ENCODE measurements around the gene HOXB6.
A peak's percentile ranks its signal among the peaks of the same experiment; 100 is the strongest.

Gene HOXB6

GRCh38 chr17:48593840-48594537 is 10.8 kb downstream of the HOXB6 start:
- DNase-seq: peak; percentile 98

GRCh38 chr17:48593126-48593829 is 11.5 kb downstream of the HOXB6 start, which contains the start of gene HOXB5:
Gene HOXB5, minus strand, starts transcription at chr17:48593779. Its CDS starts 97 bp downstream, at chr17:48593682.
- DNase-seq: no peak

- DNase-seq: no peak
These were observed 12.2 kb downstream of the HOXB6 start for GRCh38 chr17:48592577-48592976.

- DNase-seq: no peak
These were observed 12.7 kb downstream of the HOXB6 start for GRCh38 chr17:48592057-48592514.

- DNase-seq: no peak
These were observed 13.3 kb downstream of the HOXB6 start for GRCh38 chr17:48591255-48592056.

- DNase-seq: no peak
These were observed 14.1 kb downstream of the HOXB6 start for GRCh38 chr17:48590607-48591161.

- DNase-seq: no peak
These were observed 14.8 kb downstream of the HOXB6 start, which contains the start of gene HOXB3 for GRCh38 chr17:48589831-48590606. Gene HOXB3, minus strand, starts transcription at chr17:48590241. Its CDS starts 37,767 bp downstream, at chr17:48552474.

GRCh38 chr17:48589060-48589830 is 15.5 kb downstream of the HOXB6 start:
- DNase-seq: no peak

DNA sequence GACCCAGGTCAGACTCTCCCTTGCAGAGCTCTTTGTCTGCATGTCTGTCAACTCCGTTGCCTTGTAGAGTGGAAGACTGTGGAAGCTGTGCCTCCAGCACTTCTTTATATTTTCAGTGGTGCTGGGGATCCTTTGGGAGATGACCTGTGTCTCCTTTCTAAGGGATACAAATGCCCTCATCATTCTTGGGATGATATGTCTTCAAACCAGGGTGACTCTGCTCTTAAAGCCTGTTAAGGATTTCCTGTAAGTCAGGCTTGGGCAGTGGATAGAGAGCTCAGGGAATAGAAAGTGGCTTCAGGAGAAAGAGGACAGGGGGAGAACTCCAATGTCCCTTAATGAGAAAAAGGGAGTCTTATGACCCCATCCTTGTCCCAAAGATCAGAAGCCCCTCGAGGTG is 16.3 kb downstream of the HOXB6 start:
- DNase-seq: no peak

GRCh38 chr17:48588074-48588415 is 16.7 kb downstream of the HOXB6 start:
- DNase-seq: no peak

DNA sequence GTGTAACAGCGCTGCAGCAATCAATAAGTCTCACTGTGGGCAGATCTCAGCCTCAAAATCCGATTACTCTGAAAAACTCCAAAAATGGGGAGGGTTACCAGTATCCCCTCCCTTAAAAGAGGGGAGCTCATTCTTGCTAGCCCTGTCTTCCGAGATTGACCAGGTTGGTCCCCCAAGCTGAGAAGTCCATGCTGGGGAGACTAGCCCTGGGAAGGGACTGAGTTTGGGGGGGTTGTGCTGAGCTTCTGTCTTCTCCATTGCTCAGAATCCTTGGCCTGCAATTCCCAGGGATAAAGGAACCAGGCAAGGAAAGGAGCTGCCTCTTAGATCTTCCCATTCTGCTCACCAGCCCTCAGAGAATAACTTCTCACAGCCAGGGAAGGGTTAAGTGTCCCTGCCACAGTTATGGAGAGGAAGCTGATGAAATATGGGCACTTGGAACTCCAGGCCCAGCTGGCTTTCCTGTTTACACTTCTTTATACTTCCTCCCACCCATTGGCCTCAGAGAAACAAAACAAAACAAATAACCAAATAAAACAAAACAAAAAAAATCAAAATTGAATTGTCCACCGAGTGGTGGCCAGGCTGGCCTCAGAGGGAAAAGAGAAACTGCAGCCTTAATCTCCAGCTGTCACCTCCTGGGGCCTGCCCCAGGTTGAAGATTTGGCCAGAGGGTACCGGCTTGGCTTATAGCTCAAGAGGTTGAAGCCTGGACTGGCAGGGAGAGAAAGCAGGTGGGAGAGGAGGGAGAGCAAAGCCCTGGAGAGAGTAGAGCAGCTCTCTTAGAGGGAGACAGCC is 17.3 kb downstream of the HOXB6 start:
- peak; percentile 99 for DNase-seq

DNA sequence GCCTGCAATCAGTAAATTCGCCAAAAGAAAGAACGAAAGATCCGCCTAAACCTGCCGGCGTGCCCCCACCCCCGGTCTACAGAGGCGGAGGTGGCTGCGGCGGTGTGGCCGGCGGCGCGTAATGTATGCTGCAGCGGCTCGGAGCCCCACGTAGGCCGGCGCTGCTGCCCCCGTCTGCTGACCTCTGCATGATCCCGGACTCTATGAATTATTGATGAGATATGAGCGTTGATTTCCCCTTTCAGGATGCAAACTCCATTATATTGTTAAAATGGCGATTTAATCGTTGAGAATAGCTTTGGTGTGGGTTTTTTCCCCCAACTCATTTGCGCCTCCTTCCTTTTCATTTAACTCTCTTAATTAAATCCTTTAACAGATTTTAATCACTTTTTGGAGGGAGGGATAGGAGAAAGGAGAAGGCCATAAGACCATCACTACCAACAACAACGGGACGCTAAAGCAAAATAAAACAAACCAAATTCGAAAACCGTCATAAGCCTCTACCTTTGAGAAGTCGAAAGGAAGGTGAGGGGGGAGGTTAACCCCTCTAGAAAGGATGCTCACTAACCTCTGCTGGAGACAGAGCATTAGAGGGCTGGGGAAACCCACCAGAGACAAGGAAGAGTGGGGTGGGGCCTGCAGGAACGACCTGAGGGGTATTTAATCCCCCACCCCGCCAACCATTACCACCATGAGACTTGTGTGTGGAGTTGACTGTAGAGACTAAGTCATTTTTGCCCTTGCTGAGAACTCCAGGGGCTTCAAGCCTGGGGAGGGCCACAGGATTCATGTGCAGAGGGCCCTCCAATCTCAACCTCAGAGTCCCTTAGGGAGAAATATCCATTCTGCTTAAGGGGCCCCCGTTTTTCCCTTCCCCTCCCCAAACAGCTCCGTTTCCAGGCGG is 18.2 kb downstream of the HOXB6 start:
- no peak for DNase-seq

DNA sequence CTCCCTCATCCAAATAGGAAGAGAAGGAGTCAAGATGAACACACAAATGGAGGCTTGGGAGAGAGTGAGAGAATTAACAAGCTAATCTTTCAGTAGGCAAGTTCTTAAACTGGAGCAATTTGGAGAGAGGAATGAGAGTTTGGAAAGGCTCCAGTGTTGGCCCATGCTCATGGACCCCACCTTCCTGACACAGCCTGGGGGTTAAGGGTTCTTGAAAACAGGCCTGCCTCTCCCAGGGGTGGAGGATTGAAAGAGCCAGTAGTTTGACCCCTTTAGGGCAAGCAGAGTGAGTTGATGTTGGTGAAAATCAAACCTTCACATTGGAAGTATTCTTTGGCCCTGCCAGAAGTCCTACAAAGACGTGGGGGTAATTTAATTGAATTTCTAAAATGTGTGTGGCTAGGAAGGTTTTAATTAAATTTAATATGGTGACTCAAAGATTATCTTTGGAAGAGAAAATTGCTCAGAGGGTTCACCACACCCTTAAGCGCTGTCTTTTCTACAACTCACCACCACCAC is 20.5 kb downstream of the HOXB6 start:
- no peak for DNase-seq

GRCh38 chr17:48583708-48584222 is 21.0 kb downstream of the HOXB6 start:
- no peak for DNase-seq

- no peak for DNase-seq
These were observed 22.1 kb downstream of the HOXB6 start for GRCh38 chr17:48582750-48583069.

DNA sequence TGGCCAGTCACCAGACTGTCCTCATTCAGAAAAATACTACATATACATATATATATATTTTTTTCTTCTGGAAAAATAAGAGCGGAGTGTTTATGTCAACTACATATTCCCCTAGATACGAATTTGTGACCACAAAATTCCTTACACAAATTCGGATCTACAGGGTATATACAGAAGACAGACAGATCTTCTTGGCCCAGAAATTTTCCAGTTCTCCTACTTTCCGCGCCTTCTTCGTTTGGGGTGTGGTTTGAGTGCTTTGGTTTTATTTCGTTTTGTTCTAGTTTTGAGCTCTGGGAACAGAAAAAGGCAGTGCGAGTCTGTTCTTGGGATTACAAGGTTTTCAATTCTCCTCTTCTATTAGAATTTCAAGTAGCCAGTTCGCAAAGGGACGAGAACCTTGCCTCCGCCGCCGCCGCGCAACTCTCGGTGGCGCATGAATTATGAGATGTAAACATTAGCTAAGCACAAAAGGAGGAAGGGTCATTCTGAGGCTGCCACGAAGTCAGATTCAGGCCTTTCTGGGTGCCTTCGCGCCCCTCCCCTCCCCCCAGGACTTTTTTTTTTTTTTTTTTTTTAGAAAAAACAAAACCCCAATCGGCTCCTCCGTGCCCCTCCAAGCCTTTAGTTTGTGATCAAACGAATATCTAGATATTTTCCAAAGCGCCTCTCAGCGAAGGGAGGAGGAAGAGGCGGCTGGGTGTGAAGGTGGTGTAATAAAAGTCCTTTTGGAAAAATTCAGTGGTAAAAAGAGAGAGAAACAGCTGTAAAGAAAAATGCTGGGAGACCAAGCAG is 24.8 kb downstream of the HOXB6 start:
- DNase-seq: no peak

DNA sequence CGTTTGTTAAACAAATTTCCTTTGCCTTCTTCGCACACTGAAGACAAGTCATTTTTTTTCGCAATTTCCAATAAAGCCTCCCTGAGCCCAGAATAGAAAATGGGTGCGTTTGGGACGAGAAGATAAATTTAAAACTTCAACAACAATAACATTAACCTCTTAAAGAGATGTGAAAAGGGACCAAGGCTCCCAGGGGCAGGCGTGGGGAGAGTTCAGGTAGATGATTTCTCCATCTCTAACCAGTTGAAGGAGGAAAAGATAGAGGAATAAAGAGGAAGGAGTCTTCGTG is 25.4 kb downstream of the HOXB6 start:
- no peak for DNase-seq

- no peak for DNase-seq
These were observed 25.9 kb downstream of the HOXB6 start for GRCh38 chr17:48578616-48579470.

Measured in NCI-H510A treated with DMSO at 0.1 percent for 48 hours (cell line).